HG02973 (cell line): Measurements from ENCODE around the gene CDH23.

Source experiments
- ATAC-seq: cut with Tn5 transposase; IDR thresholded peaks from one replicate; pipeline ENCODE4 v1.9.1; 2021; ENCODE audit warnings: moderate library complexity; ENCODE audit not compliant: unreplicated experiment

CDH23 gene

GRCh38 chr10:71648254-71648932 lies 251.7 kb downstream of the CDH23 start:
- no peak for ATAC-seq

- no peak for ATAC-seq
Observed at GRCh38 chr10:71648933-71649320, 252.2 kb downstream of the CDH23 start.

- no peak for ATAC-seq
Observed at GRCh38 chr10:71649631-71650030, 252.9 kb downstream of the CDH23 start.

- ATAC-seq, result no peak
Observed at GRCh38 chr10:71650397-71650796, 253.7 kb downstream of the CDH23 start.

GRCh38 chr10:71651428-71651827 lies 254.7 kb downstream of the CDH23 start:
- ATAC-seq, result no peak

- no peak for ATAC-seq
Observed at GRCh38 chr10:71651928-71652327, 255.2 kb downstream of the CDH23 start.

- no peak for ATAC-seq
Observed at GRCh38 chr10:71653044-71653443, 256.3 kb downstream of the CDH23 start.

GRCh38 chr10:71656220-71656619 lies 259.5 kb downstream of the CDH23 start:
- no peak for ATAC-seq

- ATAC-seq, result no peak
Observed at GRCh38 chr10:71657604-71658466, 261.1 kb downstream of the CDH23 start.

- no peak for ATAC-seq
Observed at GRCh38 chr10:71658467-71658745, 261.7 kb downstream of the CDH23 start.

- ATAC-seq, result no peak
Observed at GRCh38 chr10:71659111-71659634, 262.5 kb downstream of the CDH23 start.

- no peak for ATAC-seq
Observed at GRCh38 chr10:71659737-71660136, 263.0 kb downstream of the CDH23 start.

GRCh38 chr10:71660313-71660712 lies 263.6 kb downstream of the CDH23 start:
- ATAC-seq, result no peak

GRCh38 chr10:71661060-71661622 lies 264.4 kb downstream of the CDH23 start:
- ATAC-seq, result no peak

- ATAC-seq, result no peak
Observed at GRCh38 chr10:71661779-71662336, 265.1 kb downstream of the CDH23 start.

GRCh38 chr10:71663311-71663710 lies 266.6 kb downstream of the CDH23 start:
- ATAC-seq, result no peak

GRCh38 chr10:71664585-71664984 lies 267.9 kb downstream of the CDH23 start:
- ATAC-seq, result no peak

GRCh38 chr10:71665456-71665855 lies 268.7 kb downstream of the CDH23 start:
- ATAC-seq, result no peak

- ATAC-seq, result no peak
Observed at GRCh38 chr10:71666639-71667386, 270.1 kb downstream of the CDH23 start.

GRCh38 chr10:71667387-71667752 lies 270.6 kb downstream of the CDH23 start:
- ATAC-seq, result no peak
